ENCODE measurements around the gene ZNF35.

- TF ChIP-seq, protein P1, sequence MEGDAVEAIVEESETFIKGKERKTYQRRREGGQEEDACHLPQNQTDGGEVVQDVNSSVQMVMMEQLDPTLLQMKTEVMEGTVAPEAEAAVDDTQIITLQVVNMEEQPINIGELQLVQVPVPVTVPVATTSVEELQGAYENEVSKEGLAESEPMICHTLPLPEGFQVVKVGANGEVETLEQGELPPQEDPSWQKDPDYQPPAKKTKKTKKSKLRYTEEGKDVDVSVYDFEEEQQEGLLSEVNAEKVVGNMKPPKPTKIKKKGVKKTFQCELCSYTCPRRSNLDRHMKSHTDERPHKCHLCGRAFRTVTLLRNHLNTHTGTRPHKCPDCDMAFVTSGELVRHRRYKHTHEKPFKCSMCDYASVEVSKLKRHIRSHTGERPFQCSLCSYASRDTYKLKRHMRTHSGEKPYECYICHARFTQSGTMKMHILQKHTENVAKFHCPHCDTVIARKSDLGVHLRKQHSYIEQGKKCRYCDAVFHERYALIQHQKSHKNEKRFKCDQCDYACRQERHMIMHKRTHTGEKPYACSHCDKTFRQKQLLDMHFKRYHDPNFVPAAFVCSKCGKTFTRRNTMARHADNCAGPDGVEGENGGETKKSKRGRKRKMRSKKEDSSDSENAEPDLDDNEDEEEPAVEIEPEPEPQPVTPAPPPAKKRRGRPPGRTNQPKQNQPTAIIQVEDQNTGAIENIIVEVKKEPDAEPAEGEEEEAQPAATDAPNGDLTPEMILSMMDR (IDR thresholded peaks at IDR 0.05): no peak
- TF ChIP-seq POLR2A (IDR thresholded peaks at IDR 0.05): no peak
- no peak for TF ChIP-seq POLR2AphosphoS5 (IDR thresholded peaks at IDR 0.05)
- no peak for TF ChIP-seq EP300 (IDR thresholded peaks at IDR 0.05)
These were observed 35.9 kb upstream of the ZNF35 start for GRCh38 chr3:44612678-44613077.

All from sigmoid colon (tissue), 4 donors.